Ovary (tissue), 3 donors: ENCODE measurements around the gene SCML1.

Experiments
- CTCF ChIP-seq, 3 donors: fragments of 450-650 bp in 2 of 3; fragments of 200-600 bp in 1 of 3; IDR thresholded peaks; one replicate each; pipeline versions ENCODE4 v1.5.1 to v1.8.0; 2016 to 2022; ENCODE audit warnings: antibody characterized with exemption in 3 of 3, mild to moderate bottlenecking in 1 of 3
- POLR2A ChIP-seq: fragments of 450-650 bp; IDR thresholded peaks from one replicate; pipeline ENCODE4 v1.6.1; 2017; ENCODE audit warnings: antibody characterized with exemption, mild to moderate bottlenecking, moderate library complexity
- donor health status: DM: no; HTN: no; CAD: no.

GRCh38 chrX:17687648-17688047 is 49.6 kb upstream of the SCML1 start:
- TF ChIP-seq CTCF (IDR thresholded peaks at IDR 0.05) (no peak), POLR2A (no peak)
